GM18861 (cell line): ENCODE data around the gene ZNF385A.

Experiments used
- ATAC-seq: cut with Tn5 transposase; IDR thresholded peaks from one replicate; pipeline ENCODE4 v1.9.1; 2021; ENCODE audit not compliant: unreplicated experiment

ZNF385A gene

GRCh38 chr12:54392485-54393206 is 8.1 kb upstream of the ZNF385A start:
- ATAC-seq = no peak

GRCh38 chr12:54390668-54391551 is 6.4 kb upstream of the ZNF385A start:
- ATAC-seq = no peak

GRCh38 chr12:54390176-54390667 is 5.7 kb upstream of the ZNF385A start:
- ATAC-seq = no peak

DNA sequence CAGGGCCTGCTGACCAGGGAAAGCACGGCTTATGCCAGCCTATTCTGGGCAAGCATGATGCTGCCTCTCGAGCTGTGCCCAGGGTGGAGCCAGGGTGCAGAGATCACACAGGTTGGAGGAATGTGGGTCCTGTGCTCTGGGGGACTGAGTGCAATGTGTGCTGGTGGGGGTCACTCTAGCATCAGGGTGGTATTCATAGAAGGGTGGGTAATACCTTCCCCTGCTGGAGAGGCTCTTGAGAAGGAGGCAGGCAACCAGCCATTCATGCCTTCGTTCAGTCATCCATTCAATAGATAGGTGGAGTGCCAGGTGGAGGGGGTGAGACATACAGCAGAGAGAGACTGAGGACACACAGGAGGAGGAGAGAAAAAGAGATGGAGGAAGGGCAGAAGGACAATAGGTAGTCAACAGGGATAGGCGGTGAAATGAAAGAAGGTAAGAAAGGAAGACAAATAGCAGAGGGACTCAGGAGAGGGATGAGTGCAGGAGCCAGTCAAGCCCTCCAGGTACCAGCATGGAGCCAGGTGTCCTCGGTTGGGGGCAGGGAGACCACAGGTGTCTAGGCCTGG is 5.2 kb upstream of the ZNF385A start:
- ATAC-seq = no peak

GRCh38 chr12:54389134-54389508 is 4.6 kb upstream of the ZNF385A start:
- no peak for ATAC-seq

GRCh38 chr12:54388237-54389133 is 4.0 kb upstream of the ZNF385A start:
- ATAC-seq = no peak

DNA sequence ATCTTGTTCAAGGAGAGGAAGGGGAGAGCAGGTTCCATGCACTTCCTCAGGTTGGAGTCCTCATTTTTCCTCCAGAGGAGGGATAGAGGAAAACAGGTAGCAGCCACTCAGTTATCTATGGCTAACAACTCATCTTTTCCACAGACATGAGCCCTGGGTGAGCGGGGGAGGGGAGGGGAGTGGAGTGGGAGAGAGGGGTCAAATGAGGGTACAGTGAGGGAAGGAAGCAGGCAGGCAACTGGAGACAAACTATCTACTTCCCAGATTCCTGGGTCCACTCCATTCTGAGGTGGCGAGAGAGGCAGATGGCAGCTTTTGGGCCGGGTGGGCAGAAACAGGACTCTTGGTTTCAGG is 2.6 kb upstream of the ZNF385A start:
- no peak for ATAC-seq

GRCh38 chr12:54386403-54387113 is 2.0 kb upstream of the ZNF385A start:
- no peak for ATAC-seq

DNA sequence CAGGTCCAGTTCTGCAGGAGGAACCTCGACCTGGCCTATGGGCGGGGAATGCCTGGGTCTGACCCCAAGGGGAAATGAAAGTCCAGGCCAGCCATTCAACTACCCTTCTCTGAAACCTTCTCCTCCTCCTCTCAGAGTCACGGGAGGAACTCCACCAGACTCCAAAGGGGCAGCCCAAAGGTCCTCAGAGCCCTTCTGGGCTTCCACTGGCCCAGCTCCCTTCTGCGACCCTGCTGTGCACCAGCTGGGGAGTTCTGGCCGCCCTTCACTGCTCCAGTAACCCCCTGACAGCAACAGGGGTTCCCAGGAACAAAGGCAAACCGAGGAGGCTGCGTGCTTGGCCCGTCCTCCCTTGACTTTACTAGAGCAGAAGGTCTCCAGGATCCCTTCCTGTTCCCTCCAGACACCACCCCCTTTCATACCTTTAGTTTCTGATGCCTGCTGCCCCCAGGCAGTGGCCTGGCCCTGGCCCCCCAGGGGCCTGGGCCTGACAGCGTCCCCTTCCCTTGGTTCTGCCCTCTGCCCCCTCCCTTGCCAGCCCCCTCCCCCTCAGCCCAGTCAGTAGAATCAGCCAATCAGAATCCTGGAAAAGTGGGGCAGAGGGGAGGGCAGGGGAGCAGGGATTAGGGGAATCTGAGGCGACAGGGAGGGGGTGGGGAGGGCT is 850 bp upstream of the ZNF385A start:
- ATAC-seq = peak; percentile 59

DNA sequence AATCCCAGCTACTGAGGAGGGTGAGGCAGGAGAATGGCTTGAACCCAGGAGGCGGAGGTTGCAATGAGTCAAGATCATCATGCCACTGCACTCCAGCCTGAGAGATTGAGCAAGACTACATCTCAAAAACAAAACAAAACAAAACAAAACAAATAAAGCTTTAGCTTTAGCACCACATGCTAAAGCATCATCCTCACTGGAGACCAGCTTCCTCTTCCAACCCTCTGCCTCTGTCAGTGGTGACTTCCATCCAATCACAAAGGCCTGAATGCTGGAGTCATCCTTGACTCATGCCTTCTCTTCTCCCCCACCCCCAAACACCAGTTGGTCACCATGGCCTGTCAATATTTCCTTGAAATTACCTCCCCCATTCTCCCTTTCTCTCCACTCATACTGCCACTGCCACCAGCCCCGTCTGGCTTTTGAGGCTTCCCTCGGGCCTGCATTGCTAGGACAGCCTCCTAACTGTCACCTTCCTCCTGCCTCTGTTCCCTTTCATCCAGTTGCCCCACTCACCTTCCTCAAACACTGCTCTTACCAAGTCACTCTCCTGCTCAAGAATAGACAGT is 1.4 kb downstream of the ZNF385A start:
- no peak for ATAC-seq

DNA sequence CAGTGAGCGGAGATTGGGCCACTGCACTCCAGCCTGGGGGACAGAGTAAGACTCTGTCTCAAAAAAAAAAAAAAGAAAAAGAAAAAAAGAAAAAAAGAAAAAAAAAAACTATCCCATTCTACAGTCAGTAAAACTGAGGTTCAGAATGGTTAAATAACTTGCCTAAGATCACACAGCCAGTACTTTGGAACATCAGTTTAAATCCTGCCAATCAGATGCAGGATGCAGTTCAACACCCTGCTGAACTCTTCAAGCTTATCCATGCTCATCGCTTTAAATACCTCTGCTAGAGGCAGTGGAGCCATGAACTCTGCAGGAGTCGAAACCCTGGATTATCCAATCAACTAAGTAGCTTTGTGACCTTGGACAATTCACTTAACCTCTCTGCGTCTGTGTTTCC is 3.4 kb downstream of the ZNF385A start:
- no peak for ATAC-seq

DNA sequence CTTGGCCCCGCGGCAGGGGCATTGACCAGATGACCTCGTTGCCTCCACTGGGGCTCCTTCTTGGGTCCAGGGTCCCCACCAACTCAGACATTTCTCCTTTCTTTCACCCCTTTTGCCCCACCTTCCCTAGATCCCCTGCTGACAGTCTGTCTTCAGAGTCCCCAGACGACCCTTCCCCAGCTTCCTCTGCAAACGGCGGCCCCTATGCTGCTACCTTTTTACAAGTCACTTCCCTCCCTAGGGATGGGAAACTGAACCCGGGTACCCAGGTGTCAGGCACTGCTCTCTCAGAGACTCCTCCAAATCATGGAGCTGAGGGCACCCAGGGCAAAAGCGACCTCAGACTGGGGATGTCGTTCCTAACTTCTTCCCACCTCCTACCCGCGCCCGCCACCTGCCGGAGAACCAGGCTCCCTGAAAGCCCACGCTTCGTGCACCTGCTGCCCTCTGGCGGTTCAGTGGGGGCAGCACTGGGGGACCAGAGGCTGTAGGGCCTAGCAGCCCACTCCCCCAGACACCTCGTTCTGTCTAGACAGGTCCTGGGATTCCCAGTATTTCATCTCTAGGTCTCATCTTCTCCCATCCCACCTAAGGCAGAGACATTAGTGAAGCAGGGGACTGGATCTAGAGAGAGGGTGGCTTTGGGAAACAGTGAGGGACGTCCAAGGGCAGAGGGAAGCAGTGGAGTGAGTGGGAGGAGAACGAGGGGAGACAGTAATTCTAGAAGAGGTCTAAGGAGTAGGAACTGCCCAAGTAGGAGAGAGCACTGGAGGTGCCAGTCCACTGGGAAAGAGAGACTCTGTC is 4.9 kb downstream of the ZNF385A start:
- ATAC-seq = peak; percentile 83

DNA sequence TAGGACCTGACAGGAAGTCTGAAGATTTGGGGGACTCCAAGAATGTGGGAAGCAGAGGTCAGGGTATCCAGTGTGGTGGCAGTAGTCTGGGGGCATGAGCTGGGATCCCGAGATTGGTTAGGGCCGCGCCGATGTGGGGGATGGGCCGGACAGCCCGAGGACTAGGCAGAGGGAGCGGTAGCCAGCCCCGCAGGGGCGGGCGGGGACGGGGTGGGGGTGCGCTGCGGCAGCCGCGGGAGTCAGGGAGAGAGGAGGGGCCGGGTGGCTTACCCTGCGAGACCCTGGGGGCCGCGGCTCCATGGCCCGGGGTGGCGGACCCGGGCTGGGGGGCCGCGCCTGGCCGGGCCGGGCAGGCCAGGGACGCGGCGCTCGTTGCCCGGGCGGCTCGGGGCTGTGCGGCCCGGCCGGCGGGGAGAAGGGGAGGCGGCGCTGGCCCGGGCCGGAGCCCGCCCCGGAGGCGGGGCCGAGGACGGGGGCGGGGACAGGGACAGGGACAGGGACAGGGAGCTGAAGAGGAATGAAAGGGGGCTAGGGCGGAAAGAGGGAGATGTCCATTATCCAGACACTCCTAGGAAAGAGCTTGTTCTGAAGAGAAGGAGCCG is 5.6 kb downstream of the ZNF385A start:
- no peak for ATAC-seq

DNA sequence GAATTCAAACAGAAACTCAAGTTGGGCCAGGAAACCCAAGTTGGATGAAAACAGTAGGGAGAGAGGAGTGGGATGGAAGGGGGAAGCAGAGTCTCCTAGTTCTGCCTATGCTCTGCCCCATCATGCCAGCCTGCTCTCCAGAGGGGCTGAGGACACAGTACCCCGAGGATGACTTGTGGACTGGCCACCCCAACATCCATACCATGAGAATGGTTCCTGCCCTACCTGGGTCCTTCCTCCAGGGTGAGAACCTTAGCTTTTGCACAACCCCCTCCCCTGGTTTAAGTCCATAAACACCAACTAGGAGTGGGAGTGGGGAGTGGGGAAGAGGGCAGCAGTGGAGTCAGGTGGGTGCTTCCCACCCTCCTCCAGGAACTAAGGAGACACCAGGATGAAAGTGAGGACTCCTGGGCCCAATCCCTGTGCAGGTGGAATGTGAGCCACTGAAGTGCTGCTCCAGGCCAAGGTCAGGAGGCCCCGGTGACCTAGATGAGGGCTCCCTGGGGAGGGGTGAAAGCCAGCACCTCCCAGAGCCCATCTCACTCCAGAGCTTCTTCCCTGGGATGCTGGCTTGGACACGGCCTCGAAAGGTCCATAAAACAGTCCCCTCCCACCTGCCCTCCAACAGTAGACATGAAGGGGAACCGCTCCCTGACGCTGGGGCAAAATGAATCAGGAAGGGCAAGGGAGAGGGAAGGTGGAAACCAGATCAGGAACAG is 6.6 kb downstream of the ZNF385A start:
- ATAC-seq = no peak

DNA sequence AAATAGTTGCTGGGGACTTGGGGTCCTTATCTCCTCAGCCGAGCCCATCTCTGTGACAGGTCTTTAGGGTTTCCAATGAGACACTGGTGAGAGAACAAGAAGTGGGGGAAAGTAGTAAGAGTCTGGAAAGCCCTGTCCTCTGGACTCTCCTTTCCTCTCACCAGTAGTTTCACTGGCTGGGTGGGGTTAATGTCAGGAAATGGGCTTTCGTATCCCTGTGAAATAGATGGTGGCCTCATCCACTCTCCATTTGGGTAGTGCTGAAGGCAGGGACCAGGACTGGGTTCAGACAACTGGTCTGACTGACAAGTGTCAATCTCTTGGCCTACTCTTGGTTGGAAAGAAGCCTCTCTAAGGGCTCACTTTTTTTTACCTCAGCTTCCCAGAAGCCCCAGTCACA is 7.5 kb downstream of the ZNF385A start:
- no peak for ATAC-seq

DNA sequence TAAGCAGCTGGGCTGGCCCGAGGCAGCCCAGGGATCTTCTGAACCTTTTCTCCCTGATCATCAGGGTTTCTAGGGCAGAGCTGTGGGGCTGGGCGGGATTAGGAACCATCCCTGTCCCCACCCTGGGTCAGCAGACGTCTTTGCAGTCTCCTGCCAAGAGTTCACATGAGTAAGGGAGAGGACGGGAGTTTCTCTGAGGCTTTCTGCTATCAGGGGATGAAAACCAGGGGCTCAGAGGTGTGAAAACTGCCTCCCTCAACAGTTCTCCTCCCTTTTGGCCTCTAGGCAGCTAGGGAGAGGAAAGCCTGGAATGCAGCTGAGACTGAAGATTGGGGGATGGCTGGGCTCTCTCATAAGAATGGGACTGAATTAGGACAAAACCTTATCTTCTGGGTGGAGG is 7.9 kb downstream of the ZNF385A start:
- no peak for ATAC-seq

DNA sequence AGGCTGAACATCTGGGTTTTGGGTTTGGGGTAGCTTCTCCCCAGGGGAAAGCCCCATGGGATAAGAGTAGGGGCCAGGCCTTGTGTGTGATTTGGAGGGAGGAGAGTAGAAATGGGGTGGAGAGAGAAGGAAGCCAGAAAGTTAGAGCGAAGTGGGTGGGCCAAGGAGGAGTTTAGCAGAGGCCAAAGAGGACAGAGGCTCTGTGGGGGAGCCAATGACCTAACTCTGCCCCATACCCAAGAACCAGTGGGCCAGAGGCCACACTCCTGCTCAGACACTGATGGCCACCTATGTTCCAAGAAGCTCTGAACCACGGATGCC is 9.3 kb downstream of the ZNF385A start:
- ATAC-seq = no peak
